Ishikawa (cell line): ENCODE measurements around the gene PASD1.

ENCODE experiments used
- CREB1 ChIP-seq: IDR thresholded peaks from 2 replicates; pipeline ENCODE4 v1.6.1; 2012; ENCODE audit warnings: low read depth
- FOXM1 ChIP-seq: IDR thresholded peaks from 2 replicates; pipeline ENCODE4 v1.6.1; 2012; ENCODE audit warnings: low read depth, borderline replicate concordance
- RAD21 ChIP-seq: IDR thresholded peaks from 2 replicates; pipeline ENCODE4 v1.6.1; 2012; ENCODE audit warnings: low read depth
- TAF1 ChIP-seq: IDR thresholded peaks from 2 replicates; pipeline ENCODE4 v1.6.1; 2012; ENCODE audit warnings: low read depth, mild to moderate bottlenecking
- TCF12 ChIP-seq: IDR thresholded peaks from 2 replicates; pipeline ENCODE4 v1.6.1; 2012; ENCODE audit warnings: low read depth
- YY1 ChIP-seq: IDR thresholded peaks from 2 replicates; pipeline ENCODE4 v1.6.1; 2012; ENCODE audit warnings: low read depth
- ZBTB7A ChIP-seq: IDR thresholded peaks from 2 replicates; pipeline ENCODE4 v1.6.1; 2012; ENCODE audit warnings: low read depth
- TF ChIP-seq, protein P1 (sequence below): IDR thresholded peaks from 2 replicates; pipeline ENCODE4 v1.6.1; 2012; ENCODE audit warnings: low read depth, mild to moderate bottlenecking
- TF ChIP-seq, protein P2 (sequence below): IDR thresholded peaks from 2 replicates; pipeline ENCODE4 v1.6.1; 2012

DNA sequence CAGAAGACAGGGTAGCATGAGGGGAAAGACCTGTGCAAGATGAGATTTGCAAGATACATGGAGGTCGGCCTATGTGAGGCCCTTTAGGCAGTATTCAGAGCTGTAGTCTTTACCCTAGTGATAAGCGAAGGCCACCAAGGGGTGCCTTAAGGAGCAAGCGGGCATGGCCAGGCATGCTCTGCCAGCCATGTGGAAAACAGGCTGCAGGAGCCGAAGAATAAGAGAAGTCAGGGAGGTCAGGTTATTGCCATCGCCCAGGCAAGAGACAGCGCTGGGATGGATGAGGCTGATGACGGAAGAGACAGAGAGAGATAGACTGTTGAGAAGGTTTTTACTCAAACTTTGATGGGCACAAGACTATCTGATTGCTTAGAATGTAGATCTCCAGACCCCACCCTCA, 145.3 kb downstream of the PASD1 start:
- no peak for TF ChIP-seq YY1
- no peak for TF ChIP-seq CREB1
- no peak for TF ChIP-seq FOXM1
- no peak for TF ChIP-seq TAF1
- no peak for TF ChIP-seq RAD21
- TF ChIP-seq ZBTB7A: no peak
- TF ChIP-seq, protein P1, sequence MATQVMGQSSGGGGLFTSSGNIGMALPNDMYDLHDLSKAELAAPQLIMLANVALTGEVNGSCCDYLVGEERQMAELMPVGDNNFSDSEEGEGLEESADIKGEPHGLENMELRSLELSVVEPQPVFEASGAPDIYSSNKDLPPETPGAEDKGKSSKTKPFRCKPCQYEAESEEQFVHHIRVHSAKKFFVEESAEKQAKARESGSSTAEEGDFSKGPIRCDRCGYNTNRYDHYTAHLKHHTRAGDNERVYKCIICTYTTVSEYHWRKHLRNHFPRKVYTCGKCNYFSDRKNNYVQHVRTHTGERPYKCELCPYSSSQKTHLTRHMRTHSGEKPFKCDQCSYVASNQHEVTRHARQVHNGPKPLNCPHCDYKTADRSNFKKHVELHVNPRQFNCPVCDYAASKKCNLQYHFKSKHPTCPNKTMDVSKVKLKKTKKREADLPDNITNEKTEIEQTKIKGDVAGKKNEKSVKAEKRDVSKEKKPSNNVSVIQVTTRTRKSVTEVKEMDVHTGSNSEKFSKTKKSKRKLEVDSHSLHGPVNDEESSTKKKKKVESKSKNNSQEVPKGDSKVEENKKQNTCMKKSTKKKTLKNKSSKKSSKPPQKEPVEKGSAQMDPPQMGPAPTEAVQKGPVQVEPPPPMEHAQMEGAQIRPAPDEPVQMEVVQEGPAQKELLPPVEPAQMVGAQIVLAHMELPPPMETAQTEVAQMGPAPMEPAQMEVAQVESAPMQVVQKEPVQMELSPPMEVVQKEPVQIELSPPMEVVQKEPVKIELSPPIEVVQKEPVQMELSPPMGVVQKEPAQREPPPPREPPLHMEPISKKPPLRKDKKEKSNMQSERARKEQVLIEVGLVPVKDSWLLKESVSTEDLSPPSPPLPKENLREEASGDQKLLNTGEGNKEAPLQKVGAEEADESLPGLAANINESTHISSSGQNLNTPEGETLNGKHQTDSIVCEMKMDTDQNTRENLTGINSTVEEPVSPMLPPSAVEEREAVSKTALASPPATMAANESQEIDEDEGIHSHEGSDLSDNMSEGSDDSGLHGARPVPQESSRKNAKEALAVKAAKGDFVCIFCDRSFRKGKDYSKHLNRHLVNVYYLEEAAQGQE: no peak
- TF ChIP-seq, protein P2, sequence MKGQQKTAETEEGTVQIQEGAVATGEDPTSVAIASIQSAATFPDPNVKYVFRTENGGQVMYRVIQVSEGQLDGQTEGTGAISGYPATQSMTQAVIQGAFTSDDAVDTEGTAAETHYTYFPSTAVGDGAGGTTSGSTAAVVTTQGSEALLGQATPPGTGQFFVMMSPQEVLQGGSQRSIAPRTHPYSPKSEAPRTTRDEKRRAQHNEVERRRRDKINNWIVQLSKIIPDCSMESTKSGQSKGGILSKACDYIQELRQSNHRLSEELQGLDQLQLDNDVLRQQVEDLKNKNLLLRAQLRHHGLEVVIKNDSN: no peak
- TF ChIP-seq TCF12: no peak
